GM21526 (cell line): ENCODE measurements around the gene RABL6.
"Not testable (repeated sequence)": the region's sequence is repeated elsewhere in the genome, so short reads cannot be mapped to it uniquely, and the experiment has no call there.

ENCODE experiments used
- ATAC-seq: cut with Tn5 transposase; IDR thresholded peaks from one replicate; pipeline ENCODE4 v1.9.1; 2021; ENCODE audit warnings: moderate library complexity; ENCODE audit not compliant: unreplicated experiment, low FRiP score

The RABL6 gene

DNA sequence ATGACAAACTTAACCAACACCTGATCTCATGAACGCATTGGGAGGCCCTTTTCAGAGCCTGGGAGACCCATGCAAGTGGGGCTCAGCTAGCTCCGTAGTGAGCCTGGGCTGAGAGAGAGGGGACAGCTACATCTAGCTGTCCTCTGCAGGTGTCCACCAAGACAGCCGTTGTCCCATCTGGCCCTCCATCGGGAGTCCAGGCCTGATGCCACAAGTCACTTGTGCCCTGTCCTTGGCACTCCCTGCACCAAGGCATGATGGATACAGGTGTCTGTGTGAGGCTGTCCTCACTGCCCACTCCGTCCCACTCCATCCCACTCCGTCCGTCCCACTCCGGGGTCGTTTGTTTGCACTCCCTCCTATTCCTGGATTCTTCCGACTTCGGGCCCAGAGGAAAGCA lies 60.9 kb downstream of the RABL6 start:
- ATAC-seq, result no peak

GRCh38 chr9:136869611-136870010 lies 61.9 kb downstream of the RABL6 start:
- not testable (repeated sequence) for ATAC-seq

- no peak for ATAC-seq
Measured at GRCh38 chr9:136875155-136875554, 67.4 kb downstream of the RABL6 start.

- ATAC-seq, result no peak
Measured at GRCh38 chr9:136876476-136876875, 68.7 kb downstream of the RABL6 start.

- ATAC-seq, result no peak
Measured at GRCh38 chr9:136880651-136881050, 72.9 kb downstream of the RABL6 start.

DNA sequence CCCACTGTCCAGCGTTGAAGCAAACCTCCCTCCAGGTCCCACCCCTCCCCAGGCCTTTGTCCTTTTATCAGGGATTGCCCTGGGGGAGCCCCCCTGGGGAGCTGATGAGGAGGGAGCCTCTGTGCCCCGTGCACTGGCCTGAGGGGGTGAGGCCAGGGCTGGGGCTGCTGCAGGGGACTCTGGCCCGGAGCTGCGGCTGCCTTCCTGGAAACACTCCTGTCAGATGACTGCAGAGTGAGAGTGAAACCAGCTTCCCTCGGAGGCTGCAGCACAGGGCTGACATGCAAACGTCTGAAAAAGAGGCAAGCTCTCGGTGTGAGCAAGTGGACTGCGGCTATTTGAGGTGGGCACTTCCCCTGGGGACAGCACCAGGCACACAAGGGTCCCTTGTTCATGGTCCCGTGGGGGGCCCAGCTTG lies 74.0 kb downstream of the RABL6 start:
- peak; percentile 25 for ATAC-seq

DNA sequence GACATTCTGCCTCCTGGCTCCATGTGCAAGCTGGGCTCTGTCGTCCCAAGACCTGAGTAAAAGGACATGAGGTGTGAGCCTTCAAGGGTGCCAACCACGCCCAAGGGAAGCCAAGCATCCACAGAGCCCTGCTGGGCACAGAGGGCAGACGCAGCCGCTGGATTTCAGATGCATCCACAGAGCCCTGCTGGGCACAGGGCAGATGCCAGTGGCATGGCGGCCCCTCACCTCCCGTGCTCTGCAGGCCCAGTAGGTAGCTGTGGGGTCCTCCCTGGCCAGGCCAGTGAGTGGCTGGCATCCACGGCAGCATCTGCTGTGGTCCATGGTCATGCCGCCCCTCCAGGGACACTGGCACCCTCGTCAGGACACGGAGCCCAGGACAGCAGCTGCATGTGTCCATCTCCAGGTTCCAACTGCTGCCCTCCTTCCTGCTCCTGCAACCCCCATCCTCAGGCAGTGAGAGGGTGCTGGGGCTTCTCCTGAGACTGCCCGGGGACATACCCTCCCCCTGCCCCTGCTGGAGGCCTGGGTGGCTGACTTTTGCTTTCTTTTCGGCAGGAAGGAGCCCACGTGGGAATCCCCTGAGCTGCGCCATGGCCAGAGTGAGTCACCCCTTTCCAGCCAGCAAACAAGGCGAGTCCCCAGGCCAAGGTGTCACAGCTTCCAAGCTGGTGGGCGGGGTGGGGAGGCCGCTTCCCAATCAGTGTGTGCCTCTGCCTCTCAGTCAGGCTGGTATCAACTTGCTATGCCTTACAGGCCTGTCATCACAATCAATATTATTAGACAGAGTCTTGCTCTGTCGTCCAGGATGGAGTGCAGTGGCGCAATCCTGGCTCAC lies 74.6 kb downstream of the RABL6 start:
- ATAC-seq, result peak; percentile 28

DNA sequence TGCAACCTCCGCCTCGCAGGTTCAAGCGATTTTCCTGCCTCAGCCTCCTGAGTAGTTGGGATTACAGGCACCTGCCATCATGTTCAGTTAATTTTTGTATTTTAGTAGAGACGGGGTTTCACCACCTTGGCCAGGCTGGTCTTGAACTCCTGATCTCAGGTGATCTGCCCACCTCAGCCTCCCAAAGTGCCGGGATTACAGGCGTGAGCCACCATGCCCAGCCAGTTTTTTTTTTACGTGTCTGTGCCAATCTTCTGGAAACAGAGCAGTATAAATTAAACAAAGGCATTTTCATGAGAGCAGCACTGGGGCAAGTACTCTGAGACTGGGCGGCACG lies 75.2 kb downstream of the RABL6 start:
- ATAC-seq, result not testable (repeated sequence)

- not testable (repeated sequence) for ATAC-seq
Measured at GRCh38 chr9:136883670-136884069, 75.9 kb downstream of the RABL6 start.

- peak; percentile 80 for ATAC-seq
Measured at GRCh38 chr9:136885950-136886578, 78.3 kb downstream of the RABL6 start, which contains the start of gene TRAF2. Gene TRAF2 (plus strand): TSS chr9:136886516. CDS start chr9:136898741, 12,225 bp downstream.

DNA sequence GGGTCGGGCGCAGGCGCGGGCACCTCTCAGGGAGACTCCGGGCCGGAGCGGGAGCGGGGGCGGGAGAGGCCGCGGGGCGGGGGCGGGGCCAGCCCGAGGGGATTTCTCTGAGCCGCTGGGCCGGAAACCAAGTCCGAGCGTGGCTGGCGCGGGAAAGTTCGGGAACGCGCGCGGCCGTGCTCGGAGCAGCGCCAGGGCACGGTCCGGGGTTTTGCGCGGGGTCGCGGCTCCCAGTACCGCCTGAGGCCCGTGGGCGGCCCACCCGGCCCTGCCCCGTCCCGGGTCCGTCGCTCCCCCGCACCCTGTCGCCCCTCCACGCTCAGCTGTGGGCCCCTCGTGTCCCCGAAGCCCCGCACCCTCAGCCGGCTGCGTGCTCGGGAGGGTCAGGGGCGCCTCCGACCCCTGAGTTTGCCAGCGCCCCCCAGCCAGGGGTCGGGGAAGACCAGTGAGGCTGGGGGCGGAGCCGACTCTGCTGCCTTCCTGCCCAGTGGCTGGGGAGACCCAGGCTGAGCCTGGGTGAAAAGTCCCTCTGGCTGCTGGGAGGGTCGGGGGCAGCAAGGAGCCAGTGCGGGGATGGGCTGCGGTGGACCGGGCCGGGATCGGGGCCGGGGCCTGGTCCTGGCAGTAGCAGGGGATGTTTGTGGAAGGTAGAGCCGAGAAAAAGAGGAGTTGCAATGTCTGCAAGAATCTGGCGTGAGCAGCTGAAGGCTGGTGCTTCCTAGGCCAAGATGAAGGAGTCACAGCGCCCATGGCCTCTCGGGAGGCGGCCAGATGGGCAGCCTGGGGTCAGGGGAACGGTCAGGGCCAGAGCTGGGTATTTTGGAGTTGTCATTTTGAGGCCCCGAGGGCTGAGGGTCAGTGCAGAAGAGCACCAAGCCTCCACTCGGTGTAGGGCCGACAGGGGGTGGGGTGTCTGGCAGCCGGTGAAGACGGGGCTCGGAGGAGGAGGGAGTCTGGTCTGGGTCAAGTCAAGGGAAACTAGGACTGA lies 79.2 kb downstream of the RABL6 start:
- ATAC-seq, result peak; percentile 20

GRCh38 chr9:136888454-136888853 lies 80.7 kb downstream of the RABL6 start:
- ATAC-seq, result no peak

GRCh38 chr9:136889858-136890257 lies 82.1 kb downstream of the RABL6 start:
- no peak for ATAC-seq

- no peak for ATAC-seq
Measured at GRCh38 chr9:136890661-136891060, 82.9 kb downstream of the RABL6 start.
